Amygdala (tissue), 56 donors: ENCODE results near the gene RUNX1.
"Not testable (repeated sequence)": the region's sequence is repeated elsewhere in the genome, so short reads cannot be mapped to it uniquely, and the experiment has no call there.

Source experiments
- DNase-seq, 56 donors: peaks; one replicate each; lab custom pipeline; 2025; lab: John Stamatoyannopoulos, UW

RUNX1 gene

DNA sequence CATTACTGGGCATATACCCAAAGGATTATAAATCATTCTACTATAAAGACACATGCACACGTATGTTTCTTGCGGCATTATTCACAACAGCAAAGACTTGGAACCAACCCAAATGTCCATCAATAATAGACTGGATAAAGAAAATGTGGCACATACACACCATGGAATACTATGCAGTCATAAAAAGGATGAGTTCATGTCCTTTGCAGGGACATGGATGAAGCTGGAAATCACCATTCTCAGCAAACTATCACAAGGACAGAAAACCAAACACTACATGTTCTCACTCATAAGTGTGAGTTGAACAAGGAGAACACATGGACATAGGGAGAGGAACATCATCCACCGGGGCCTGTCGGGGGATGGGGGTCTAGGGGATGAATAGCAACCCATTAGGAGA lies 97.2 kb downstream of the RUNX1 start:
- not testable (repeated sequence) for DNase-seq

DNA sequence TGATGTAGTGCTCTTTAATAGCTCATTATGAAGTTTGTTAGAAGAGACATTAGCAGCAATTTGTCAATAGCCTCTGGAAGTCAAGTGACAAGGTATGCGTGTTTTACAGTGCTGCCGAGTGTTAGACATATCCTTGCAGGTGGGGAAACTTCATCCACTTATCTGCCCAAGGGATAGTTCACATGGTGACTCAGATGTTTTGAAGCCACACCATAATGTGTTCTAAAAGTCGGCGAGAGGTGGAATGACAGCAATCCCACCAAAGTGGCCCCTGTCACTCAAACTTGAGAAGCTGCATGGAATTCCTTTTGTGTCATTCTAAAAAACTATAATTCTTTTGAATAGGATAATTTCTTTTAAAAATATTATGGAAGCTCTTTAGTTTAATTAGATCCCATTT lies 98.1 kb downstream of the RUNX1 start:
- DNase-seq: no peak

DNA sequence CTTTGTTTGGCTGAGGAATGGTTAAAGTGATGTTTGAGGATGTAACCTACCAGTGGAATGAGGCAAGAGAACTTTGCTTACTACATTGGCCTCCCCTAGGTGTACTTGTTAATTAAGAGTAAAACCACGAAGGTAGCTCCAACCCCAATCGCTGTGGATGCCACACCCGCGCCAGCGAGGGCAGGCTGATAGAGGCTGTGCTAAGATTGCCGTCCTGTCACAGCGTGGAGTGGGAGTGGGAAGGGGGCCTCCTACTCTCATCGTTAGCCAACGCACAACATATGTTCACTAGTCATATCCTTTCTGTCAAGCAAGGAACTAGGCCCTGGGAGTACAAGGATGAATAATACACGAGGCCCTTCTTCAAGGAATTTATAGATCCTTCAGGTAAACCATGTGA lies 99.6 kb downstream of the RUNX1 start:
- DNase-seq: no peak

DNA sequence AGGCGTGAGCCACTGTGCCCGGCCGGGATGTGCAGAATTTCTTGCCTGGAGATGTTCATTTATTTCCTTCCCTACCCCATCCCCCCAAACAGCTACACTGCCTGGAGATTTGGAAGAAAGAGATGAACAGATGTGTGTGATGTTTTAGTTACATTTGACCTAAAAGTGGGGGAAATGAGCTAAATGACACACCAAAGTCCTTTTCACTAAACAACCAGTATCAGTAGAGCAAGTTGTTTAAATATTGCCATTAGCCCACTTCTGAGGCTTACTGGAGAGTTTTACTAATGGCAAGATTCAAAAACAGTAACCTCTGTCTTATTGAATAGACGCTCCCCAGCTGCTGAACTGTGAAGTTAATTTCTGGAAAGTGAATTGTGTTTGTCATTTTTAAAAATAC lies 100.1 kb downstream of the RUNX1 start:
- no peak for DNase-seq

DNA sequence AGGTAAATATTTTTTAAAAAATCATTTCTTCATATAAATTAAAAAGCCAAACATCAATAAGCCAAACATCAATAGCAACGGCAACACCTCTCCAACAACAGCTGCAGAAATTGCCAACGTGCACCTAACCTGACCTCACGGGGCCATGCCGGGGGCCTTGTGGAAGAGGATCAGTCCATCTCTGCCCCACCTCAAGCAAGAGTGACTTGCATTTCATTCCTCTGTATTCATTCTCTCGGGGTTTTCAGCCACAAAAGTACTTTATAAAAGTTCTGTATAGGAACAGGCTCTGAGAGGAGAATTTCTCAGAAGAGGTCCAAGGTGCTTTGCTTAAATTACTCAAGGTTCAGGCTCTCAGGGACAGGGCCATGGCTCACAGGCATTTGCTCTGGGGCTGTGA lies 100.9 kb downstream of the RUNX1 start:
- no peak for DNase-seq

DNA sequence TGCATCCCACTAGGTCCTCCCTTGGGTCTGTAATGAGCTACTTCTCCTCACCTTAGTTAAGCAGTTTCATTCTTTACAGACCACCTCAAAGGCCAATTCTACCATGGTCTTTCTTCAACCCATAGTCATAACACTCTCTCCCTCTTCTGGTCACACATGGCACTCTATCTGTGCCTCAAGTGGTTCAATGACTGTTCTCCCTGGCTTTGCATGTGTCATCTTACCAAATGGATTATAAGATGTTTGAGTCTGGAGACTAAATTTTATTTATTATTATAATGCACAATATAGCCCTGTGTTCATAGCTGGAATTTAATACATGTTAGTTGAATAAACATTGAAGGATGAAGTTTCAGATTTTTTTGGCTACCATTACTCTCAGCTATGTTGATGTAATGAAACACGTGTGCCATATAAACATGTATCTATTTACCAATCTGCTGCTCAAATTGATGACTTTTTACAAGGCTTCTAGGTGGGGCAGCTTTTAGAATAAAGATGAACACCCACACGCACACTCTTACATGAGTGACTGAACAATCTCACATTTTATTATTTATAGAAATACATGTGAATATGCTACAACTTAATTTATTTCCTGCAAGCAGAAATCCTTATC lies 102.1 kb downstream of the RUNX1 start:
- no peak for DNase-seq

DNA sequence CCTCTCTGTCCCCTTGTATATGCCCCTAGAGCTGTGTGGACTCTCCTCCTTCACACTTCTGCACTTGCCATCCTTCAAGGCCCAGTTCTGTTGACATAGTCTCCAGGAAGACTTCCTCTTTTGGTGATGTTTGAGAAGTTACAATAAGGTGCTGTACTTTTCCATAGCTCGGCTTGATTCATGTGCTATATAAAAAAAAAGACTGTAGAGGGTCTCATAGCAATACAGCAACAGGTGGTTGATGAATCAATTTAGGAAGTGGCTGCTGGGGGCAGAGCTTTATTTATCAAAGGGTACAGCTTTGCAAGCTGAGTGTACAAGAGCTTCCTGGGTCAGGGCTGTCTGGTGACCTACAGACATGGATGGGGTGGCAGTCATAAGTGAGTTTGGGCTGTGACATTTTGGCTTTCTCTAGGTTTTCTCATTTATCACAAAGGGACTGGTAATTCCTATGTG lies 102.7 kb downstream of the RUNX1 start:
- DNase-seq: no peak

DNA sequence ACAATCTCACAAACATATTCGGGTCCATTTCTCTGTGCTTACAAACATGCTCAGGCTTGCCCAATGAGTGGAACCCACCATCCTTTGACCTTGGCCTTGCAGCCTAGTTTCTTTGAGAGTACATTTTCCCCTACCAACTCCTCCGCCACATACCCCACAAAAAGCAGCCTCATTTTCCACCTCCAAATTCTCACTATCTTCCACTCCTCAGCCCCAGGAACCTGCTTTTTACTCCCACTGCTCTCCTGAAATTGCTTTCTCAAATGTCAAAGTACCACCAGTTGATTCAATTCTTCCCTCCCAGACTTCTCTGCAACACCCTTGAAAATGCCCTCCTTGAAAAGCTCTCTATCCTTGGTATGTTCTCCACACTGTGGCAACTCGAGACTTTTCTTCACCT lies 103.8 kb downstream of the RUNX1 start:
- DNase-seq: no peak

DNA sequence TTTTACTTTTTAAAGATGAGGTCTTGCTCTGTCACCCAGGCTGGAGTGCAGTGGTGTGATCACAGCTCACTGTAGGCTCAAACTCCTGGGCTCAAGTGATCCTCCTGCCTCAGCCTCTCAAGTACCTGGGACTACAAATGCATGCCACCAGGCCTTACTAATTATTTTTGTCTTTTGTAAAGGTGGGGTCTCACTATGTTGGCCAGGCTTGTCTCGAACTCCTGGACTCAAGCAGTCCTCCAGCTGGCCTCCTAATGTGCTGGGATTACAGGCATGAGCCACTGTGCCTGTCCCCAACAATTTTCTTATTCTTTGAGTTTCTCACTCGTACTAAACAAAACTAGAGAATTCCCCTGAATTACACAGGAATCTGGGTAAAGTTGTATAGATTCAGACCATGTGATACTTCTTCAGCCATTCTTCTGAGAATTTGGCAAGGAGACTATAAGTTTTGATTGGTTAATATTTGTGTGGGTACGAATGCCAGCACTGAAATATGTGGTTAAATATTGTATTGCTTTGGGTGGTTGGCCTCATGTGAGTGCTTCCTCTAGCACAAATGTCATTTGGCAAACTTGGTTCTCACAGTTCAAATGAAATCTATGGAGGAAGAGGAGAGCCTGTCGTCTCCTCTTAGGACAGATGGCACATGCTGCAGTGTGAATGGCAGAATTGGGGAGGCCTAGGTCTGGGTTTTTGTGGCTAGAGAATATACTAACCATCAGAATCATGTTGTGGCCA lies 104.9 kb downstream of the RUNX1 start:
- DNase-seq: no peak

DNA sequence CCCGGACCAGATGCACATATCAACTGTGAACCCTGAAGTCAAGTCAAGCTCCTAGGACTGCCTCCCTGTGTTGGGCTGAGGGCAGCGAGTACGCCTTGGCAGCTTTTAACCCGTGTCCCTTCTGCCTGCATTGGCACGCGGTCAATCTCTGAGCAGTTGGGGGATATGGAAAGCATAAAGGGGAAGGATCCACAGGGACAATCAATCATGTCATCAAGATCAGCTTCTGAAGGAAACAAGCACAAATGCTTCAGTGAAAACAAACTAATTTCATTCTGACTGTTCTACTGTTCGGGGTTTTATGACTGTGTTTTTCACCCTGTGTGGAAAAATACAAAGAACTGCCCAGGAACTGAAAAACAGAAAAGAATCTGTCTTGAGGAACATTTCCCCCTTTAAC lies 106.2 kb downstream of the RUNX1 start:
- no peak for DNase-seq

DNA sequence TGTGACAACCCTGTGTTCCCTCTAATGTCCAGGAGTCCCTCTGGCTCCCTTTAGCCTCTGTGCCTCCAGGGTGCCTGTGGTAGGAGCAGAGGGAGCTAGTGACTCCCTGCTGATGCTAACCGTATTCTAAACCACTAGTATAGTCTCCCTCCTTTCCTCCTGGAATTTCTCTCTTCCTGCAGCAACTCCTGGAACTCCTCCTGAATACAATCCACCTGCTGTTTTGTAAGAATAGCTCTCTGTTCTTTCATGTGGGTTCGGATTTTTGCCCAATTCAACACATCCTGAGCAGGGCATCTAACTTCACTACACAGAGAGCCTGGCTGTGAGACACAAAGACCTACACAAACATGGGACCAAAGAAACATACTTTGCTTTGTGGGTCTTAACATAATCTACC lies 107.9 kb downstream of the RUNX1 start:
- DNase-seq: no peak

DNA sequence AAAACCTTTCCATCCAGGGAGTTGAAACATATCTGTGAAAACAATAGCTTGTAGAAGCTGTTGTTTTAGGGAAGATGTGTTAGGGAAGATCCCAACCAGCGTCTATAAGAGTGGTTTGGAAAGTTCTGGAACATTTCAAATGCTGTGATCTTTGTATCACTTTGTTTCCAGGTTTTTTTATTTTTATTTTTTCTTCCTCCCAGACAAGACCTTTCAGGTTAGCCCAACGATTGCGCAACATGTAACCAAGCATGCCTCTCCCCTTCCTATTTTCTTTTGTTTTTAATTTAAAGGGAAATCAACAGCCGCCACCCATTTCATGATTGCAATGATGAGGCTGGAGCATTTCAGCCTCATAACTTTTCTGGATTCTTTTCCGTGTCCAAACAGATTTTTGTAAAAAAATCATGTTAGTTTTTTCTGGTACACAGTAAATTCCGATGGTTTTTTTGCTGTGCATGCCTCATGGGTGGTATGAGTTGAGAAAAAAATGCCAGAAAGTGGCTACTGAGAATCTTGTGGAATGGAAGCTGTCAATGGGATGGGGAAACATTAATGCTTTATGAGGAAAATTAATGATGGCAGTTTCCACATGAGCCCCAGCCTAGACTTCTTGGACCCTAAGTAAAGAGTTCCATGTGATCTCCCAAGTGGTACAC lies 109.3 kb downstream of the RUNX1 start:
- DNase-seq: no peak

DNA sequence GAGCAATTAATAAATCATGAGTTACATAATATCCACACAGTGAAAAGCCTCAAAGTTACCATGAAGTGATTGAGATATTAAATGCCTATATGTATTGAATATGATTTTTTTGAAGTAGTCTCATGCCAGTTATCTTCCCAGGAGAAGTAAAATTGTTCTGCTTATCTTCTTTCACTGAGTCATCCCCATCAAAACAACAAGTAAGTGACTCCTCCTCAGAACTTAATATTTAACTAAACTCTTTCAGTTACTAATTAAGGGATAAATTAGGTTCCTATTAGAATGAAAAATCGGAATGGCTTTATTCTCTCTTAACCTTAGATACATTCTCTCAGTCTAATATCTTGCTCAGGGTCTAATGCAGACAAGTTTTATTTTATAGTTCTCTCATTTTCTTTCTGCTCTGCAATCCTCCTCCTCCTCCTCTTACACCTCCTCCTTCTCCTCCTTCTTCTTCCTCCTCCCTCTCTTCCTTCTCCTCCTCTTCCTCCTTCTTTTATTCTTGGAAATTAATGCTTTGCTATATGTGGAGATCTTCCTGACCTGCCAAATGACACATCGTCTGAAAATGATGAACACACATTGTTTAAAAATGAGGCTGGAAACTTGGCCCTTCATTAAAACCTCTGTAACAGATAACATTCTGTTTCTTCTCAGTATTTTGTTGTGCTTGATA lies 110.9 kb downstream of the RUNX1 start:
- DNase-seq: no peak

DNA sequence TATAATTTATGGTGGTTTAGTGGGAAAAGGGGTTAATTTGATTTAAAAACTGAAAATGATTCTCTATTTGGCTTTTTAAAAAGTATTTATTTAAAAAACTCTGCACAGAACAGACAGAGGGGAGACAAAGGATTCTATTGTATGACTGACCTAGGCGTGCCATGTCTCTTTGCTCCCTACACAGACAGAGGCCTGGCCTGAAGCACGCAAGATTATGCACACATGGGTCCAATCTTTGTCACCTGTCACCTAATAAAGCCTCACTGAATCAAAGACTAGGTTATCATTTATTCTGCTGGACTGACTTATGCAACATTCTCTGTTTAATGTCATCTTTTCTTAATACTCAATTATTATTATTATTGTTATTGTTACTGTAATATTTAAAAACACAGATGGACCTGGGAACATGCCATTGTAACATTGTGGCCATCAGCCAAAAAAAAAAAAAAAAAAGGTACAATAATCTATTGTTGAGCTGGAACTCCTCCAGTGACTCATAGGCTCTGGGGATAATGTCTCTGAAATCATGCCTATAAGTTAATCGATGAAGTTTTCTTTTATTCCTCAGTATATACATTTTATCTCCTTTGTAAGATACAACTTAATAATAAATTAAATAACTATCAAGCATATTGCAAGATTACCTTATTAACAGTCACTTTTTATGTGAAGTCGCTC lies 112.1 kb downstream of the RUNX1 start:
- no peak for DNase-seq

DNA sequence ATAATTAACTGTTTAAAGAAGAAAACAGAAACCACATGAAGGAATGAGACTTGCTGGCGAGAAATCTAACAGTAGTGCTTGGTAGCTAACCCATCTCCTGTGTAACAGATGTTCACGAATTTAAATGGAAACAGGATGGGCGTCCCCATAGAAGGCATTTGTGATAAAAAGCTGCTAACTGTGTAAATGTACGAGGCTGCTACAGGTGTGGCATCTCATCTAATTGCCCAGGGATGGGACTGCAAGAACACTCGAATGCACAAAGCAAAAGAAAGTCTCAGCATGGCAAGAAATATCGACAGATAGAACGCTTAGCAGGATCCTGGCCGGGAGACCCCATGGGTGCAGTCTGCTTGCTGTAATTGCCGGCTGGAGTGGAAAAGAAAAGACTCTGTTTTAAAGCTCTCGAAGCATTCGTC lies 112.7 kb downstream of the RUNX1 start:
- DNase-seq: no peak

DNA sequence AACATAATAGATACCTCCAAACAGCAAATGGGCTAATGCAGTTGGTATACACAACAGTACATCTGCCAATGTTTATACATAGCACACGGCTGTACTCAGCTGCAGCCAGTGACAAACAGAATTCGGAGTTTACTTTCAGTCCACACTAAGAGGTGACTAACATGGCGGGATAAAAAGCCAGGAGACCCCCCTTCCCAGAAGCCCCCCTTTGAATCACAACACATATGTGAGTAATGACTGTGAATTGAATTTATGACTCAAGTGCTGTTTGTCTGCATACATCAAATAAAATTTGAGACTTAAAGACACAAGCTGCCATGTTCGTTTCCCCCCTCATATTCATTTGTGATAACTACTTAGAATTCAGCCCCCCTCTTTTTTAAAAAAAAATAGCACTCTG lies 113.2 kb downstream of the RUNX1 start:
- no peak for DNase-seq

DNA sequence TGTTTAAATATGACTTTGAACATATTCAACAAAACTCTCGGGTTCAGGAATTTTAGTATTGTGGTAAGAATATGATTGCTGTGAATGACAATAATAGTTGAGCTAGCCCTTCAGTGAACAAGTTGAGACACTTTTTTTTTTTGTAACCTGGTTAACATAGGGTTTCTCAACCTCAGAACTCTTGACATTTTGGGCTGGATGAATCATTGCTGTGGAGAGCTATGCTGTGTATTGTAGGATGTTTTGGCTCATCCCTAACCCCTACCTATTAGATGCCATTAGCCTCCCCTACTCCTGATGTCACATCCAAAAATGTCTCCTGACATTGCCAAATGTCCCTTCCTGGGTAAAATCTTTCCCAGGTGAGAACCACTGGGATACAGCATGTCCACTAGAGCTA lies 113.7 kb downstream of the RUNX1 start:
- DNase-seq: no peak

DNA sequence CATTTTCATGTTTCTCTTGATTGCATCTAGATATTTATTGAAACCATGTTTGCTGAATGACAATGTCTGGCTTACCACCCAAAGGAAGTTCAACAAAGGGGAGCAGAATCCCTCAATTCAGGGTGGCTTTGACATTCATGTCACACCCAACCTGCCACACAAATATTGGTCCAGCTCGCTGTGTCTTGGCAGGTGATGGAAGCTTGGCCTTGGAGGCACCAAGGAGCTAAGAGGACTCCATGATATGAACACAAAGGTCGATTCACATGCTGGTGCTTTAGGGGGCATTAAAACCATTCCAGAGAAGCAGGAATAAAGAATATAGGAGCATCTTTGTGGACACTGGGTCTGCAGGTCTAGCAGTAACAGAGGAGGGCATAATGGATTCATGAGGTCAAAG lies 114.8 kb downstream of the RUNX1 start:
- DNase-seq: no peak

DNA sequence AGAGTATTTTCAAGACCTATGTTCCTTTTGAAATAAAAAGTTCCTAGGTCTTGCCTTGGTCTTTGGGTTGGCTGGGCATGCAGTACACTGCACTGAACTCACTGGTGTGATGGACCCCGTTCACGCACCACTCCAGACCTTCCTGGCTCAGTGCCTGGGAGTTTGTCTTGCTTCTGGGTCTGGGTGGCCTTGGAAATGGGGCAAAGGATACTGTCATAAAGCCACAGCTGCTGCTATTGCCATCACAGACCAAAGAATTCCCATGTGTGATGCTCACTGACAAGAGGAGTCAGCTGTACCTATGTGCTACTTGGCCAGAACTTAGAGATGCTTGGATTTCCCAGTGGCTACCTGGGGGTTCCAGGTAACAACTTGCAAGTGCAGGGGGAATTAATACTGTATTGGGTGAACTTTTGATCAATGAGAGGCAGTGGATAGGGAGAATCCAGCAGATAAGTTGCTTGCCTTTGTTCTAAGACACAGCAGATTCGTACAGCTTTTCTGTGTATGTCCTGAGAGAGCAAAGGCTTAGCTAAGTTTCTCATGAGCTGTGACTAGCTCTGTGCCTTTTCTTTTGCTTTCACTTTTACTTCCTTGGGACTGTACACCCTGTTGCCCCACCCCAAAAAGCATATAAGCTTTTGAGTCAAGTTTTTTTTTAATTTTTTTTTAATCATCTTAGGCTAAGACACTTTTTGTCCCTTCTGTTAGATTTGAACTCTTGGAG lies 115.3 kb downstream of the RUNX1 start:
- no peak for DNase-seq

DNA sequence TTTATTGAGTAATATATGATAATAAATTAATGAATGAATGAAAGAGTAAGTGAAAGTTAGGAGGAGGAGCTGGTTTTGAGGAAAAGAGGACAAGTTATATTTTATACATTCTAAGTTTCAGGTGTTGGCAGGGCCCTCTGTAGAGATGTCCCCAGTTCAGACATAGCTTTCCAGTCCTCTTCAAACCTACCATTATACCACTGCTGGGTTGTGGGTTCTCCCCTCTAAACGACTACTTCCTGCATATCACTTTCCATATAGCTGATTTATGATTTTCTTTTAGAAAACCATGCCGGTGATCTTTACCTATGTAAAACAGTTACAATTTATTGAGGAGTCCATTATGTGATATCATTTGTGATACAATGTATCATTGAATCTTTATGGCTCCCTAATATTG lies 116.9 kb downstream of the RUNX1 start:
- no peak for DNase-seq
